HEK293T (cell line): Measurements from ENCODE around the gene MED10.

Source experiments
- TARDBP ChIP-seq: fragments of 450-650 bp; IDR thresholded peaks from 2 replicates; pipeline ENCODE4 v1.6.1; 2016
- ZNF384 ChIP-seq: fragments of 450-650 bp; IDR thresholded peaks from 2 replicates; pipeline ENCODE4 v1.6.1; 2016
- TF ChIP-seq, protein P1 (sequence below): fragments of 450-650 bp; IDR thresholded peaks from 2 replicates; pipeline ENCODE4 v1.6.1; 2016

DNA sequence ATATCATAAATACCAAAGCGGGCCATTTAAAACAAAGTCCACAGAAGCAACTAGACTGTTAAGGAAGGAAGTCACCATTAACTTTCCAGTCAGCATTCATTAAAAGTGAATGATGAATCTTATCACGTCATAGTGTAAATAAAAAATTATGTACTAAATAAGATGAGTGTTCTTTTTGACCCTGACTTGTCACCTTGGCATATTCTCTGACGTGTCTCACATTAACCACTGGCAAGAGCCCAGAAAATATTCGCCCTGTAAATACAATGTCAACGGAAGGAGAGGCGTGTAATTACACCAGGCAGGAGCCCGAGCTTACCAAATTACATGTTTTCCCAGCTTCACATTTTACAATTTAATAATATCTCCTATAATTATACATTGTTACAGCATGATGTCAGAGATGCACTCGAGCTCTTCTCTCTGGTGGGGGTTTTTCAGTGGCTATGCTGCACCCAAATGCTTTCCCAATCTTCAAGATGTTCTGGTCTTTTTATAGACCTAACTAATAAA, 41.0 kb upstream of the MED10 start:
- TF ChIP-seq, protein P1, sequence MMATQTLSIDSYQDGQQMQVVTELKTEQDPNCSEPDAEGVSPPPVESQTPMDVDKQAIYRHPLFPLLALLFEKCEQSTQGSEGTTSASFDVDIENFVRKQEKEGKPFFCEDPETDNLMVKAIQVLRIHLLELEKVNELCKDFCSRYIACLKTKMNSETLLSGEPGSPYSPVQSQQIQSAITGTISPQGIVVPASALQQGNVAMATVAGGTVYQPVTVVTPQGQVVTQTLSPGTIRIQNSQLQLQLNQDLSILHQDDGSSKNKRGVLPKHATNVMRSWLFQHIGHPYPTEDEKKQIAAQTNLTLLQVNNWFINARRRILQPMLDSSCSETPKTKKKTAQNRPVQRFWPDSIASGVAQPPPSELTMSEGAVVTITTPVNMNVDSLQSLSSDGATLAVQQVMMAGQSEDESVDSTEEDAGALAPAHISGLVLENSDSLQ = 0 out of 2 replicates have a peak, but pooled peaks have one; percentile 2
- TF ChIP-seq ZNF384 = no peak
- no peak for TF ChIP-seq TARDBP
